Activated B cell treated with CpG ODN at 0.5 μM for 24 hours (primary cell): ENCODE measurements around the gene OXSR1. TPM values are rescaled to one million over a fixed set of nuclear protein-coding genes. Genes with fewer than 3 reads are reported as not detected.

Experiments
- ATAC-seq: fragments of 200-7000 bp; cut with Tn5 transposase; one replicate; pipeline ENCODE4 v1.10.0; 2021; ENCODE audit warnings: low read depth, mild to moderate bottlenecking, moderate library complexity
- CTCF ChIA-PET: fragments of 350-600 bp; sonication (Branson Sonifier 250); formaldehyde crosslinking; loops from one replicate; lab custom pipeline; 2021; ENCODE audit warnings: antibody characterized with exemption; lab: Charles Lee
- POLR2A ChIA-PET: fragments of 350-600 bp; sonication (Branson Sonifier 250); formaldehyde crosslinking; loops from one replicate; lab custom pipeline; 2021; ENCODE audit warnings: antibody characterized with exemption; lab: Charles Lee
- DNase-seq: peaks from one replicate; pipeline ENCODE4 v3.0.0; 2022
- H3K27ac Mint-ChIP-seq: one replicate; pipeline ENCODE4 v1.8.0; 2020; ENCODE audit warnings: mixed read lengths
- H3K27me3 Mint-ChIP-seq: one replicate; pipeline ENCODE4 v1.8.0; 2021; ENCODE audit warnings: mixed read lengths
- H3K36me3 Mint-ChIP-seq: one replicate; pipeline ENCODE4 v1.8.0; 2021; ENCODE audit warnings: low read depth, mixed read lengths
- H3K4me1 Mint-ChIP-seq: one replicate; pipeline ENCODE4 v1.8.0; 2021; ENCODE audit warnings: mixed read lengths
- H3K4me3 Mint-ChIP-seq: one replicate; pipeline ENCODE4 v1.8.0; 2020; ENCODE audit warnings: mild to moderate bottlenecking, mixed read lengths
- H3K9me3 Mint-ChIP-seq: one replicate; pipeline ENCODE4 v1.8.0; 2020; ENCODE audit warnings: mixed read lengths
- CTCF ChIP-seq: fragments of 200-600 bp; IDR thresholded peaks from one replicate; pipeline ENCODE4 v1.8.0; 2022; ENCODE audit warnings: antibody characterized with exemption, mild to moderate bottlenecking
- intact Hi-C: fragments of 100-400 bp; cut with micrococcal nuclease; formaldehyde crosslinking; loops from one replicate; pipeline ENCODE4 v1.15.1; 2024
- total RNA-seq: library from RNA; stranded (reverse); gene quantifications from 2 replicates; pipeline ENCODE4 v1.2.3, GENCODE V29; 2022

OXSR1 gene
- total RNA-seq, 1 donor from 2014 or later: 40.2 TPM

DNA sequence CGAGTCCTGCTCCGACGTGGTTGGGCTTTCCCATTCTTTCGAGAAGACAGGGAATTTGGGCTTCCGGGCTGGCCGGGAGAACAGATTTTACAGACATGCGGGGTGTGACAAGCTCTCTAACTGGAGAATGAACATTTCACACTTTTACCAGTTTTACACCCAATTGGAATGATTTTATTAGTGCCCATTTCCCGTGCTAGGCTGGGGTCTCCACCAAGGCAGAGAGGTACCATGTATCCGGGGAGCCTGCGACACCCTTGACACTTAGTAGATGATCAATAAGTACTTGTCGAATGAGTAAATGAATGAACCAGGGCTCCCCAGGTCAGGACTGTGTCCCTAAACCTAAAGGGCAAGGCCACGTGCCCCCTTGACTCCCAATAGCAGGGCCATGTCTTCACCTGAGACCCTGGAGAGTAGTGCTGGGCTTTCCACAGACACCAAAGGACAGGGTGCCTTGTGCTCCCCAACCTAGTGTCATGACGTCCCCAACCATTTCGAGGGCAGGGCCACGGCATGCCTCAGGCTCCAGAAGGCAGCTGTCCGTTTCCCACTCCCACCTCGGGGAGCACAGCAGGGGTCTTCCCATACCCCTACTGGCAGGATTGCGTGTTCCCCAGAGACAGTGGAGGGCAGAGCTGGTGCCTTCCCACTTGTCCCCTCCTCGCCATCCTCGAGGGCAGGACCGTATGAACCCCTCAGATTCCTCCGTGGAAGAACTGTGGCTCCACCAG is 27.6 kb upstream of the OXSR1 start:
- H3K36me3 Mint-ChIP-seq: peaks cover 56% of the 10 kb centered on the region
- H3K4me3 Mint-ChIP-seq: peak overlapping the region; percentile 97
- peak overlapping the region; percentile 99 for H3K27ac Mint-ChIP-seq
- ChIA-PET POLR2A (interaction anchor here (0.7 to 8.4 kb wide), 19 partner anchors 10 to 1269 kb away, joined by 3 to 217 read pairs (median 5); partner anchors contain the start of genes ACVR2B, DLEC1, EPM2AIP1 and EXOG), CTCF (interaction anchor here (0.8 to 1.2 kb wide), 4 partner anchors 22 to 209 kb away, joined by 3 to 7 read pairs (median 3); partner anchors contain the start of genes OXSR1 and XYLB)
- H3K4me1 Mint-ChIP-seq: peaks cover 69% of the 10 kb centered on the region
- DNase-seq (peak; percentile 36), ATAC-seq (no peak)
- TF ChIP-seq CTCF: no peak
- H3K27me3 Mint-ChIP-seq: no peaks in the 10 kb centered on the region
- H3K9me3 Mint-ChIP-seq: no peaks in the 10 kb centered on the region
- intact Hi-C loops: loop anchor here (1.0 to 5.0 kb wide), 11 partner anchors 17 to 1269 kb away; partner anchors contain the start of genes DLEC1, EPM2AIP1, EXOG and MLH1

GRCh38 chr3:38138349-38139190 is 26.8 kb upstream of the OXSR1 start, which contains the start of gene MYD88:
TSS of gene MYD88 (plus strand) at chr3:38138661. CDS start at chr3:38138701, 40 bp downstream.
- ChIA-PET CTCF (interaction anchor here (1.7 kb wide), 1 partner anchor 25 kb away, joined by 6 read pairs; no protein-coding TSS in a partner anchor), POLR2A (interaction anchor here (0.6 to 8.4 kb wide), 11 partner anchors 9 to 144 kb away, joined by 3 to 217 read pairs (median 4); partner anchors contain the start of genes DLEC1 and OXSR1)
- H3K9me3 Mint-ChIP-seq: no peaks in the 10 kb centered on the region

GRCh38 chr3:38139191-38139590 is 26.1 kb upstream of the OXSR1 start:
- ChIA-PET POLR2A (interaction anchor here (0.6 to 8.4 kb wide), 8 partner anchors 9 to 145 kb away, joined by 3 to 217 read pairs (median 4); partner anchors contain the start of gene OXSR1), CTCF (interaction anchor here (1.4 to 1.7 kb wide), 2 partner anchors 25 to 28 kb away, joined by 5 to 6 read pairs; no protein-coding TSS in a partner anchor)
- intact Hi-C loops: loop anchor here (1.0 to 5.0 kb wide), 4 partner anchors 10 to 1012 kb away; partner anchors contain the start of gene XYLB
- Mint-ChIP-seq H3K9me3 (no peaks in the 10 kb centered on the region), H3K27me3 (no peaks in the 10 kb centered on the region), H3K36me3 (peaks cover 46% of the 10 kb centered on the region), H3K4me1 (peaks cover 73% of the 10 kb centered on the region), H3K27ac (peak overlapping the region; percentile 99), H3K4me3 (peak overlapping the region; percentile 97)
- no peak for TF ChIP-seq CTCF
- DNase-seq: no peak
- no peak for ATAC-seq

More at GRCh38 chr3:38138349-38139190, 26.8 kb upstream of the OXSR1 start, which contains the start of gene MYD88:
- peak; percentile 55 for ATAC-seq
- Mint-ChIP-seq H3K4me3 (peak within 1 kb of the TSS; percentile 97), H3K4me1 (peaks cover 68% of the 10 kb centered on the region), H3K27me3 (no peaks in the 10 kb centered on the region), H3K27ac (peak within 1 kb of the TSS; percentile 99), H3K36me3 (peaks cover 51% of the 10 kb centered on the region)
- TF ChIP-seq CTCF: no peak
- peak; percentile 84 for DNase-seq
- intact Hi-C loops: loop anchor here (1.0 to 5.0 kb wide), 4 partner anchors 11 to 1012 kb away; partner anchors contain the start of gene XYLB

GRCh38 chr3:38139652-38140051 is 25.7 kb upstream of the OXSR1 start:
- Mint-ChIP-seq H3K36me3 (peaks cover 43% of the 10 kb centered on the region), H3K9me3 (no peaks in the 10 kb centered on the region), H3K4me3 (peak overlapping the region; percentile 97), H3K27ac (peak overlapping the region; percentile 99), H3K27me3 (no peaks in the 10 kb centered on the region), H3K4me1 (peaks cover 73% of the 10 kb centered on the region)
- ATAC-seq (no peak), DNase-seq (no peak)
- no peak for TF ChIP-seq CTCF
- POLR2A ChIA-PET: interaction anchor here (0.6 to 8.4 kb wide), 7 partner anchors 9 to 145 kb away, joined by 3 to 217 read pairs (median 3); partner anchors contain the start of gene OXSR1
- CTCF ChIA-PET: interaction anchor here (1.4 to 1.7 kb wide), 2 partner anchors 24 to 28 kb away, joined by 5 to 6 read pairs; no protein-coding TSS in a partner anchor
- intact Hi-C loops: loop anchor here (1.0 to 5.0 kb wide), 4 partner anchors 10 to 1011 kb away; partner anchors contain the start of gene XYLB
